HG02759 (cell line): ENCODE results near the gene MAPT.

Experiments used
- ATAC-seq: cut with Tn5 transposase; IDR thresholded peaks from one replicate; pipeline ENCODE4 v1.9.1; 2021; ENCODE audit warnings: mild to moderate bottlenecking, moderate library complexity; ENCODE audit not compliant: unreplicated experiment

The MAPT gene

GRCh38 chr17:46026166-46027047 lies 132.1 kb downstream of the MAPT start:
- no peak for ATAC-seq

GRCh38 chr17:46027048-46027975 lies 133.0 kb downstream of the MAPT start:
- ATAC-seq = no peak

- no peak for ATAC-seq
Measured at GRCh38 chr17:46027976-46028325, 133.6 kb downstream of the MAPT start.

- ATAC-seq = no peak
Measured at GRCh38 chr17:46028374-46028773, 134.0 kb downstream of the MAPT start.

- ATAC-seq = no peak
Measured at GRCh38 chr17:46028981-46029565, 134.7 kb downstream of the MAPT start.

GRCh38 chr17:46029627-46030026 lies 135.3 kb downstream of the MAPT start:
- no peak for ATAC-seq

- ATAC-seq = no peak
Measured at GRCh38 chr17:46030752-46031151, 136.4 kb downstream of the MAPT start.

- ATAC-seq = no peak
Measured at GRCh38 chr17:46031440-46031839, 137.1 kb downstream of the MAPT start.

GRCh38 chr17:46031920-46032319 lies 137.6 kb downstream of the MAPT start:
- no peak for ATAC-seq

GRCh38 chr17:46032909-46033308 lies 138.6 kb downstream of the MAPT start:
- ATAC-seq = no peak

- no peak for ATAC-seq
Measured at GRCh38 chr17:46033392-46033791, 139.0 kb downstream of the MAPT start.

GRCh38 chr17:46035112-46035818 lies 140.9 kb downstream of the MAPT start:
- no peak for ATAC-seq

GRCh38 chr17:46036491-46036890 lies 142.1 kb downstream of the MAPT start:
- ATAC-seq = no peak

- ATAC-seq = no peak
Measured at GRCh38 chr17:46037722-46038255, 143.4 kb downstream of the MAPT start.

GRCh38 chr17:46038414-46038813 lies 144.1 kb downstream of the MAPT start:
- ATAC-seq = no peak

- ATAC-seq = no peak
Measured at GRCh38 chr17:46038937-46039336, 144.6 kb downstream of the MAPT start.

GRCh38 chr17:46039592-46040186 lies 145.3 kb downstream of the MAPT start:
- ATAC-seq = no peak

- ATAC-seq = no peak
Measured at GRCh38 chr17:46042246-46042645, 147.9 kb downstream of the MAPT start.

GRCh38 chr17:46042925-46043324 lies 148.6 kb downstream of the MAPT start:
- ATAC-seq = no peak

- no peak for ATAC-seq
Measured at GRCh38 chr17:46043606-46044005, 149.3 kb downstream of the MAPT start.
